Testis (tissue), 3 donors: Measurements from ENCODE around the gene YTHDF1. TPM values are rescaled to one million over a fixed set of nuclear protein-coding genes. Genes with fewer than 3 reads are reported as not detected.

Experiments
- DNase-seq: peaks from one replicate; pipeline ENCODE4 v3.0.0-alpha.2; 2019
- H3K27ac ChIP-seq, 2 donors: fragments of 200-600 bp; sonication (generic); one replicate each; pipeline ENCODE4 v1.5.1; 2019
- H3K27me3 ChIP-seq: fragments of 200-600 bp; sonication (generic); one replicate; pipeline ENCODE4 v1.5.1; 2019
- H3K36me3 ChIP-seq: fragments of 200-600 bp; sonication (generic); one replicate; pipeline ENCODE4 v1.5.1; 2017; ENCODE audit warnings: low read depth; ENCODE audit errors: missing control alignments
- H3K4me1 ChIP-seq: fragments of 200-600 bp; sonication (generic); one replicate; pipeline ENCODE4 v1.5.1; 2019
- H3K4me3 ChIP-seq, 2 donors: fragments of 200-600 bp; sonication (generic); one replicate each; pipeline ENCODE4 v1.5.1; 2017 to 2019
- H3K9me3 ChIP-seq: fragments of 200-600 bp; sonication (generic); one replicate; pipeline ENCODE4 v1.5.1; 2017
- POLR2A ChIP-seq: fragments of 450-650 bp; IDR thresholded peaks from one replicate; pipeline ENCODE4 v1.6.1; 2017; ENCODE audit warnings: antibody characterized with exemption, mild to moderate bottlenecking, moderate library complexity
- WGBS, 2 donors: methylation state at CpG; one replicate each; pipeline ENCODE4 v1.1.5; 2018; 5-methylcytosine and 5-hydroxymethylcytosine counted together
- intact Hi-C: fragments of 100-400 bp; cut with DNase I; formaldehyde crosslinking; loops from one replicate; pipeline ENCODE4 v1.15.1; 2023; ENCODE audit warnings: low total_unique reads
- microRNA counts, 2 donors: library from miRNA; unstranded; fragments of <30 nt; microRNA quantifications; one replicate each; lab custom pipeline; 2016
- microRNA-seq, 2 donors: library from miRNA; unstranded; fragments of <30 nt; microRNA quantifications; one replicate each; pipeline ENCODE4, GENCODE V29; 2016; ENCODE audit warnings: borderline number of aligned reads in 2 of 2, borderline replicate concordance in 1 of 2
- polyA plus RNA-seq: library from polyadenylated mRNA; stranded (reverse); fragments of 350-450 nt; fragmentation: Illumina TruSeq; extraction: RNeasy Lipid Tissue Mini Kit (QIAGEN cat#74804); gene quantifications from one replicate; pipeline ENCODE4 v1.2.3, GENCODE V29; 2014; ENCODE audit warnings: low read depth, low replicate concordance; ENCODE audit not compliant: insufficient read depth
- small RNA-seq, 2 donors: library from RNA; depleted of rRNA; stranded (forward); fragments of <200 nt; gene quantifications; one replicate each; pipeline ENCODE3, GENCODE V24; 2016
- total RNA-seq, 2 donors: library from RNA; depleted of rRNA; stranded (reverse); fragments of >200 nt; gene quantifications; one replicate each; pipeline ENCODE4 v1.2.3, GENCODE V29; 2016
- TF ChIP-seq, protein P1 (sequence below), 3 experiments: fragments of 450-650 bp in 2 of 3; fragments of 200-600 bp in 1 of 3; sonication (generic) in 1 of 3; IDR thresholded peaks; one replicate each; pipeline ENCODE4 v1.5.1; 2016 to 2019; ENCODE audit warnings: antibody characterized with exemption in 3 of 3, mild to moderate bottlenecking in 2 of 3, moderate library complexity in 1 of 3

The YTHDF1 gene
- total and polyA plus RNA-seq, 3 donors from 2014 or later = 37.2 to 56.9 (median 55.7) TPM

DNA sequence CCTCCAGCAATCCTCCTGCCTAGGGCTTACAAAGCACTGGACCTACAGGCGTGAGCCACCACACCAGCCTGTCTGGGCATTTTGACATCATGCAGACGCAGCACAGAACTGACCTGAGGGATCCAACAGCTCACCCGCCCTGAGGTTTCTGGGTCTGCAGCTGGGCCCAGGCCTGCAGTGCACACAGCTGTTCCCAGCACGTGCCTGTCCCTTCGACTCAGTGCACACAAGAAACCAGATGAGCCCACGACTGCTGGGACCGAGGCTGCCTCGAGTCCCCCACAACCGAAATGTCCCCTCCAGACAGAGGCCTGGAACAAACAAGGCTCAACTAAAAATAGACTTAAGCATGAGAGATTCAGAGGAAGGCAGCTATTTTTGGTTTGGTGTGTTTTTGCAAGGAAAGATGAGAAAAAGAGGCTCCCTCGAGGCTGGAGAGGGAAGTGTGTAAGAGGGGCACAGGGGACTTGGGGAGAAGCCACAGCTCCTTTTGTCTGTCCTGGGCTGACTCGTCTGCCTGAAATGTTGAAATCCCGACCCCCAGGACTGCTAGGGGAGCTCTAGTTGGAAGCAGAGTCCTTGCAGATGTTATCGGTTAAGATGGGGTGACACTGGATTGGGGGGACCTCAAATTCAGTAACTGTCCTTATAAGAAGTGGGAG is 66.3 kb downstream of the YTHDF1 start:
- Histone ChIP-seq H3K4me3 (no peak overlapping the region), H3K9me3 (no peaks in the 10 kb centered on the region), H3K4me1 (no peaks in the 10 kb centered on the region), H3K27ac (no peak overlapping the region), H3K27me3 (no peaks in the 10 kb centered on the region), H3K36me3 (no peaks in the 10 kb centered on the region)
- 58 to 68% methylated on average over 11 to 13 of the region's 13 CpGs for whole genome bisulfite sequencing, 2 donors
- intact Hi-C loops = no loop called here
- DNase-seq = no peak
- TF ChIP-seq, protein P1, sequence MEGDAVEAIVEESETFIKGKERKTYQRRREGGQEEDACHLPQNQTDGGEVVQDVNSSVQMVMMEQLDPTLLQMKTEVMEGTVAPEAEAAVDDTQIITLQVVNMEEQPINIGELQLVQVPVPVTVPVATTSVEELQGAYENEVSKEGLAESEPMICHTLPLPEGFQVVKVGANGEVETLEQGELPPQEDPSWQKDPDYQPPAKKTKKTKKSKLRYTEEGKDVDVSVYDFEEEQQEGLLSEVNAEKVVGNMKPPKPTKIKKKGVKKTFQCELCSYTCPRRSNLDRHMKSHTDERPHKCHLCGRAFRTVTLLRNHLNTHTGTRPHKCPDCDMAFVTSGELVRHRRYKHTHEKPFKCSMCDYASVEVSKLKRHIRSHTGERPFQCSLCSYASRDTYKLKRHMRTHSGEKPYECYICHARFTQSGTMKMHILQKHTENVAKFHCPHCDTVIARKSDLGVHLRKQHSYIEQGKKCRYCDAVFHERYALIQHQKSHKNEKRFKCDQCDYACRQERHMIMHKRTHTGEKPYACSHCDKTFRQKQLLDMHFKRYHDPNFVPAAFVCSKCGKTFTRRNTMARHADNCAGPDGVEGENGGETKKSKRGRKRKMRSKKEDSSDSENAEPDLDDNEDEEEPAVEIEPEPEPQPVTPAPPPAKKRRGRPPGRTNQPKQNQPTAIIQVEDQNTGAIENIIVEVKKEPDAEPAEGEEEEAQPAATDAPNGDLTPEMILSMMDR (IDR thresholded peaks at IDR 0.05) = no peak
- TF ChIP-seq POLR2A = no peak

DNA sequence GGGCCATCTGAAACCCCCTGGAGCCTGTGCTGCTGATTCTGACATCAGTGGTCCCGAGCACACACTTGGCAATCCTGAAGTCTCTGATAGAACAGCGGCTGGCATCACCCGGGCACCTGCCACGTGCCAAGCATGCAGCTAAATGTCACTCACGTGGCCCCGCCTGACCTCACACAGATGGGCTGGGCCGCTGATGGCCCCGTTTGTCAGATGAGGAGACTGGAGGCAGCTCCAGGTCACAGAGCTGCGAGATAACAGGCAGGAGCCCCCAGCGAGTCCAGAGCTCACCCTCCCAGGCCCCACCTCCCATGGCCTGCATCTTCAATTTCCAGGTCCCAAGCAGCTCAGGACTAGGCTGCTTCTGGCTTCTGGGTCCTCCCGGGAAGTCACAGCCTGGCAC is 67.2 kb downstream of the YTHDF1 start:
- intact Hi-C loops = no loop called here
- Histone ChIP-seq H3K4me1 (no peaks in the 10 kb centered on the region), H3K4me3 (no peak overlapping the region), H3K9me3 (no peaks in the 10 kb centered on the region), H3K27ac (no peak overlapping the region), H3K36me3 (no peaks in the 10 kb centered on the region), H3K27me3 (no peaks in the 10 kb centered on the region)
- TF ChIP-seq POLR2A = no peak
- TF ChIP-seq, protein P1 (IDR thresholded peaks at IDR 0.05) = no peak
- DNase-seq = no peak
- 87 to 88% methylated on average over 7 to 11 of the region's 11 CpGs for WGBS, 2 donors

DNA sequence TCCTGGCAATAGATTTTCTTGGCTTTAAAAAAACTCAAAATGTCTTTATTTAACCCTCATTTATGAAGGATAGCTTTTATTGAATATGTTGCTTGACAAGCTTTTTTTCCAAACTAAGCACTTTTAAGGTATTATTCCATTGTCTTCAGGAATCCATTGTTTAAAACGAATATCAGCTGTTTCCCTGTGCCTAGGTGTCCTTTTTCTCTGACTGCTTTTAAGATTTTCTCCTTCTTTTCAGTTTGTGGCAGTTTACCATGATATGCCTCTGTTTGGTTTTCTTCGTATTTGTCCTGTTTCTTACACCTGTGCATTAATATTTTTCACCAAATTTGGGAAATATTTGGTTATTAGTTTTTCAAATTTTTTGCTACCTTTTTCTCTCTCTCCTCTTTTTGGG is 68.4 kb downstream of the YTHDF1 start:
- intact Hi-C loops = no loop called here
- TF ChIP-seq, protein P1 (IDR thresholded peaks at IDR 0.05) = no peak
- TF ChIP-seq POLR2A = no peak
- WGBS, 2 donors = 81 to 88% methylated on average over 2 of the region's 2 CpGs
- H3K27ac ChIP-seq = no peak overlapping the region
- no peaks in the 10 kb centered on the region for H3K9me3 ChIP-seq
- no peak overlapping the region for H3K4me3 ChIP-seq
- no peaks in the 10 kb centered on the region for H3K36me3 ChIP-seq
- no peak for DNase-seq
- H3K27me3 ChIP-seq = no peaks in the 10 kb centered on the region
- H3K4me1 ChIP-seq = no peaks in the 10 kb centered on the region

MicroRNA genes within 50 kb of the gene (microRNA counts, 767-probe panel; counts per million panel counts)
- microRNA hsa-miR-124-3p (lab: Ali Mortazavi, UCI) = 0 to 152 counts per million in 2 donors
- 0 to 152 counts per million in 2 donors for microRNA hsa-miR-3196 (lab: Ali Mortazavi, UCI)

Small RNA genes lying within 50 kb of the gene (microRNA-seq; reads per million reads assigned to microRNA genes)
- gene MIR124-3 (0 reads per million in 2 donors), gene MIR3196 (0 reads per million in 2 donors)

Small RNA genes lying within 50 kb of the gene (small RNA-seq; reads per million reads assigned to genes)
- gene MIR124-3 (0 reads per million in 2 donors), gene MIR3196 (0 reads per million in 2 donors)

Other genes with a start within 250 kb of the YTHDF1 start
- 1 to 10 TPM; 5.3 to 6.6 TPM for gene BHLHE23, start 209.2 kb downstream of the YTHDF1 start, total RNA-seq
- gene BHLHE23, start 209.2 kb downstream of the YTHDF1 start, polyA plus RNA-seq = not detected
- under 1 TPM; 0.24 to 0.25 TPM for gene BIRC7, start 19.8 kb upstream of the YTHDF1 start, total RNA-seq
- 0.33 TPM for gene BIRC7, start 19.8 kb upstream of the YTHDF1 start, polyA plus RNA-seq
- gene NKAIN4, start 38.3 kb upstream of the YTHDF1 start, total RNA-seq = 1 to 10 TPM; 4.7 to 6.0 TPM
- gene NKAIN4, start 38.3 kb upstream of the YTHDF1 start, polyA plus RNA-seq = 3.9 TPM
- gene ARFGAP1, start 56.7 kb upstream of the YTHDF1 start, total RNA-seq = 100 to 1,000 TPM; 110 to 126 TPM
- 97.0 TPM for gene ARFGAP1, start 56.7 kb upstream of the YTHDF1 start, polyA plus RNA-seq
- gene COL20A1, start 77.1 kb upstream of the YTHDF1 start, total RNA-seq = 10 to 100 TPM; 14.4 to 17.1 TPM
- 17.2 TPM for gene COL20A1, start 77.1 kb upstream of the YTHDF1 start, polyA plus RNA-seq
- gene CHRNA4, start 145.2 kb upstream of the YTHDF1 start, total RNA-seq = 1 to 10 TPM; 7.4 to 8.3 TPM
- gene CHRNA4, start 145.2 kb upstream of the YTHDF1 start, polyA plus RNA-seq = 3.3 TPM